ENCODE results near the gene CDK5. TPM values are rescaled to one million over a fixed set of nuclear protein-coding genes. Genes with fewer than 3 reads are reported as not detected.

CDK5 gene
- total and polyA plus RNA-seq, 9 of the 15 experiments (the other 6 are each of a cell fraction or from before 2014, with no cell fraction given), result 3.2 to 38.0 (median 27.5) TPM

- TF ChIP-seq CTBP1 (IDR thresholded peaks at IDR 0.05; ENCODE audit: borderline replicate concordance), result peak; percentile 63
- no peak for TF ChIP-seq MCM2 (IDR thresholded peaks at IDR 0.05; ENCODE audit: low read depth)
- no peak for TF ChIP-seq PYGO2 (tag; IDR thresholded peaks at IDR 0.05)
- TF ChIP-seq PHB (CRISPR knock-in tag; IDR thresholded peaks at IDR 0.05), result peak; percentile 85; the same call in 1 of the 2 replicates
- TF ChIP-seq E2F8 (IDR thresholded peaks at IDR 0.05; ENCODE audit: low read depth, partially characterized antibody), result peak; percentile 56
- peak in 1 of 2 experiments; percentile 7; a peak in 1 of 4 replicates for TF ChIP-seq SRF (CRISPR knock-in tag; IDR thresholded peaks at IDR 0.05)
- TF ChIP-seq ADNP (tag; IDR thresholded peaks at IDR 0.05), result no peak
- TF ChIP-seq BCOR (IDR thresholded peaks at IDR 0.05), result no peak
- TF ChIP-seq EZH2 (IDR thresholded peaks at IDR 0.05; ENCODE audit: borderline replicate concordance, low read depth, low read length), result no peak
- TF ChIP-seq TAF7 (tag; IDR thresholded peaks at IDR 0.05), result peak; percentile 94
- TF ChIP-seq HNRNPH1 (optimal IDR thresholded peaks at IDR 0.05; ENCODE audit: low read depth, low read length), result no peak
- TF ChIP-seq DMBX1 (CRISPR knock-in tag; IDR thresholded peaks at IDR 0.05; ENCODE audit: borderline replicate concordance), result no peak
- peak; percentile 79 for TF ChIP-seq SP1 (CRISPR knock-in tag; IDR thresholded peaks at IDR 0.05)
- TF ChIP-seq RBM15 (IDR thresholded peaks at IDR 0.05; ENCODE audit: insufficient read depth, low read length), result no peak
- no peak for TF ChIP-seq SREBF2 (CRISPR knock-in tag; IDR thresholded peaks at IDR 0.05)
- TF ChIP-seq MCM3 (IDR thresholded peaks at IDR 0.05), result no peak
- TF ChIP-seq NR4A1 (CRISPR knock-in tag; IDR thresholded peaks at IDR 0.05), result no peak
- no peak for TF ChIP-seq NR4A1 (tag; IDR thresholded peaks at IDR 0.05)
- TF ChIP-seq ETS2 (tag; IDR thresholded peaks at IDR 0.05; ENCODE audit: borderline replicate concordance, poor library complexity, severe bottlenecking), result no peak
- TF ChIP-seq SMC3 (conservative IDR thresholded peaks at IDR 0.05; ENCODE audit: insufficient read depth, low read depth, low read length), result 0 out of 2 replicates have a peak, but pooled peaks have one; percentile 2
- no peak for TF ChIP-seq FOXO4 (CRISPR knock-in tag; IDR thresholded peaks at IDR 0.05)
- TF ChIP-seq PURB (CRISPR knock-in tag; IDR thresholded peaks at IDR 0.05; ENCODE audit: low read depth), result no peak
- TF ChIP-seq NFXL1 (CRISPR knock-in tag; IDR thresholded peaks at IDR 0.05), result no peak
- no peak for TF ChIP-seq CC2D1A (IDR thresholded peaks at IDR 0.05)
- TF ChIP-seq PTTG1 (tag; IDR thresholded peaks at IDR 0.05; ENCODE audit: low read depth), result no peak
Measured at GRCh38 chr7:151080522-151081169, 22.9 kb upstream of the CDK5 start, which contains the start of gene FASTK (continued).

Data from K562 (cell line).